ENCODE measurements around the gene ZPR1. TPM values are rescaled to one million over a fixed set of nuclear protein-coding genes. Genes with fewer than 3 reads are reported as not detected.

The ZPR1 gene
- total and polyA plus RNA-seq, 8 donors, result 30.5 to 59.6 (median 47.5) TPM

DNA sequence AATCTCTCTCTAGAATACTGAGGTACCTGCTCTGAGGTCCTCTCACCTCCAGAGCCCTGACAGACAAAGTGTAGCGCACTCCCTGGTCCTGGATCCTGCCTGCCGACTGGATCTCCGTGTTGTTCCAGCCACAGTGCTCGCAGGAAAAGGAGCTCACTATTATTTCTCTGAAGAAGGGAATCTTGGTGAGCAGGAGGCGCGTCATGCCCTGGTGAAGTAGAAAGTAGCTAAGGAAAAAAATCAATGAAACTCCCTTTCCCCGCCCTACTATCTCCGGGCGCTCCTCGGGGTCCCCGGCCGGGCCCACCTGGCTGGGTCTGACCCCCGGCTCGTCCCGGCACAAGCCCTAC, 412 bp downstream of the ZPR1 start:
- ATAC-seq (no peak), DNase-seq (no peak)
- intact Hi-C loops (cut with DNase I), result no loop called here
- TF ChIP-seq, protein P1, sequence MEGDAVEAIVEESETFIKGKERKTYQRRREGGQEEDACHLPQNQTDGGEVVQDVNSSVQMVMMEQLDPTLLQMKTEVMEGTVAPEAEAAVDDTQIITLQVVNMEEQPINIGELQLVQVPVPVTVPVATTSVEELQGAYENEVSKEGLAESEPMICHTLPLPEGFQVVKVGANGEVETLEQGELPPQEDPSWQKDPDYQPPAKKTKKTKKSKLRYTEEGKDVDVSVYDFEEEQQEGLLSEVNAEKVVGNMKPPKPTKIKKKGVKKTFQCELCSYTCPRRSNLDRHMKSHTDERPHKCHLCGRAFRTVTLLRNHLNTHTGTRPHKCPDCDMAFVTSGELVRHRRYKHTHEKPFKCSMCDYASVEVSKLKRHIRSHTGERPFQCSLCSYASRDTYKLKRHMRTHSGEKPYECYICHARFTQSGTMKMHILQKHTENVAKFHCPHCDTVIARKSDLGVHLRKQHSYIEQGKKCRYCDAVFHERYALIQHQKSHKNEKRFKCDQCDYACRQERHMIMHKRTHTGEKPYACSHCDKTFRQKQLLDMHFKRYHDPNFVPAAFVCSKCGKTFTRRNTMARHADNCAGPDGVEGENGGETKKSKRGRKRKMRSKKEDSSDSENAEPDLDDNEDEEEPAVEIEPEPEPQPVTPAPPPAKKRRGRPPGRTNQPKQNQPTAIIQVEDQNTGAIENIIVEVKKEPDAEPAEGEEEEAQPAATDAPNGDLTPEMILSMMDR (IDR thresholded peaks at IDR 0.05), result no peak
- Histone ChIP-seq H3K4me1 (peaks cover 13 to 30% of the 10 kb centered on the region in 2 donors), H3K9me3 (no peaks in the 10 kb centered on the region), H3K4me3 (peak overlapping the region; percentile 71 to 100), H3K27me3 (no peaks in the 10 kb centered on the region), H3K36me3 (peaks cover 0 to 41% of the 10 kb centered on the region in 2 donors), H3K27ac (peak overlapping the region; percentile 82 to 85)

DNA sequence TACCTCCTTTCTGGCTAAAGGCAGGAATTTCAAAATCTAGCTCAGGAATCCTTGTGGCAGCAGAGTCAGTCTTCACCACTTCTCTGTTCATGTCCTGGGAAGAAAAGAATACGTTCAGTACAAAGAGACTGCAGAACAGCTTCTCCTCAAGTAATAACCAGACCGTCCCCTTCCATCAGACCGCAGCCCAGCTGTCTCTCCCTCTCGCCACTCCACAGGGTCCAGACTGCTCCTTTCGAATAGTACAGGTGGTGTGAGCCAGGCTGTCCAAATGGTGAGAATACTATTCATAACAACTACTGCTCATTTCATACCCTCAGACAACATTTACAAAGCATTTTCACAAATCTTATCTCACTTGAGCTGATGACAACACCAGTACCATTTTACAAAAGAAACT, 857 bp downstream of the ZPR1 start:
- no peaks in the 10 kb centered on the region for H3K9me3 ChIP-seq
- intact Hi-C loops (cut with DNase I), result no loop called here
- no peak overlapping the region for H3K27ac ChIP-seq
- H3K27me3 ChIP-seq, result no peaks in the 10 kb centered on the region
- peak overlapping the region; percentile 71 to 100 for H3K4me3 ChIP-seq
- DNase-seq (no peak), ATAC-seq (no peak)
- H3K4me1 ChIP-seq, result peaks cover 13 to 30% of the 10 kb centered on the region in 2 donors
- TF ChIP-seq, protein P1 (IDR thresholded peaks at IDR 0.05), result no peak
- peaks cover 0 to 46% of the 10 kb centered on the region in 2 donors for H3K36me3 ChIP-seq

DNA sequence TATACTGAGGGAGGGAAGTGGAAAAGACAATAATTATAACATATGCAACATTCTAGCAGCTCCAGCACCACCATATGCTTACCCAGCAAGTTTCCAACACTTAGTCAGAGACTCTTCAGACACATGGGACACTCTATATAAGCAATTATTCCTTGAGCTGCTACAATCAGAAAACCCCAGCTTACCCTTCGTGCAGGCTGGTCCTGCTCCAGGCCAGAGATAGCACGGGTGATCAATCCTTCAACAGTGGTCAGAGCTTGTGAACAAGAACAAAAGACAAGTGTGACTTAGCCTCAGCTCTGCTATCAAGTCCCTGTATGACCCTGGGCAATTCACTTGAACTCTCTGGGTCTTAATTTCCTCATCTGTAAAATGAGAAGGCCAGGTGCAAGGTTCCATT, 1.5 kb downstream of the ZPR1 start:
- H3K4me1 ChIP-seq, result peaks cover 10 to 24% of the 10 kb centered on the region in 2 donors
- DNase-seq, result no peak
- peaks cover 0 to 52% of the 10 kb centered on the region in 2 donors for H3K36me3 ChIP-seq
- ATAC-seq, result no peak
- intact Hi-C loops (cut with DNase I), result no loop called here
- H3K27me3 ChIP-seq, result no peaks in the 10 kb centered on the region
- no peaks in the 10 kb centered on the region for H3K9me3 ChIP-seq
- no peak overlapping the region for H3K27ac ChIP-seq
- TF ChIP-seq, protein P1 (IDR thresholded peaks at IDR 0.05), result no peak
- peak overlapping the region in 1 of 2 donors; percentile 71 for H3K4me3 ChIP-seq

DNA sequence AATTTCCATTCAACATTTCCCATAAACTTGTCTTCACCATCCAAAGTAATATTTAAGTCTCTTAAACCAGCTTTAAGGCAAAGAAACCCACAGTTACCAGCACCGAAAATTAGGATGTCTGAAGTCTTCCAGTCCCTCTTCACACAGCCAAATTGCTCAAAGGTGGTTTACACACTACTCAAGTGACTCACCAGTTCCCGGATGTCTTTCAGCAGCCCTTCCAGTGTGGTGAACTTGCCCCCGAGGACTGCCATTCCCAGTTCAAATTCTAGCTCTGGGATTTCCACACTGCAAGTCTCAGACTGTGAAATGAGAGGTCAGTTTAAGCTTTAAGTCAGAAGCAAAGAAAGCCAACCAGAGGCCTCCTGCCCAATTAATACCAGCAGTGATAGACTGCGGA, 5.1 kb downstream of the ZPR1 start:
- intact Hi-C loops (cut with DNase I), result no loop called here
- ATAC-seq (no peak), DNase-seq (no peak)
- peaks cover 7 to 18% of the 10 kb centered on the region in 2 donors for H3K4me1 ChIP-seq
- peaks cover 0 to 88% of the 10 kb centered on the region in 2 donors for H3K36me3 ChIP-seq
- no peak overlapping the region for H3K27ac ChIP-seq
- TF ChIP-seq, protein P1 (IDR thresholded peaks at IDR 0.05), result no peak
- H3K27me3 ChIP-seq, result no peaks in the 10 kb centered on the region
- H3K9me3 ChIP-seq, result no peaks in the 10 kb centered on the region
- H3K4me3 ChIP-seq, result no peak overlapping the region

DNA sequence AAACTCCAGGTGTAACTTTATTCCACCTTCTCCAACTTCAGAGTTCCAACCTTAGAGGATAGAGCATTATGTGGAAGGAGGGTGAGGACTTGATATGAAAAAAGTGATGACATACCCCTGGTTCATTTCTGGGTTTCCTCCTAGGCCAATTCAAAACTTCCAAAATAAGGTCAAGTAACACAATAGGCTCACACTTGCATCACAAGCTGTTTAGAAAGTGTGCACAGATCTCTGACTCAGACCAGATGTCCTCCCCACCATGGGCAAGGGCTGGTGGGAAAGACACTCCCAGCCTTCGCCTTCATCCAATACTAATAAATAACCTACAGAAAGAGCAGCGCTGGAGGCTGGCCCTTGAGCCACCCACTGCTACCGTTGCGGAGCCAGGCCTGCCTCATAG, 9.3 kb downstream of the ZPR1 start:
- H3K4me3 ChIP-seq, result no peak overlapping the region
- H3K27me3 ChIP-seq, result no peaks in the 10 kb centered on the region
- no peak for ATAC-seq
- intact Hi-C loops (cut with DNase I), result no loop called here
- no peak overlapping the region for H3K27ac ChIP-seq
- TF ChIP-seq, protein P1 (IDR thresholded peaks at IDR 0.05), result no peak
- H3K9me3 ChIP-seq, result no peaks in the 10 kb centered on the region
- DNase-seq, result no peak
- H3K4me1 ChIP-seq, result peaks cover 0 to 6% of the 10 kb centered on the region in 2 donors
- peaks cover 0 to 78% of the 10 kb centered on the region in 2 donors for H3K36me3 ChIP-seq
